ENCODE measurements around the gene JADE1.

- TF ChIP-seq PCBP2 (IDR thresholded peaks at IDR 0.05; ENCODE audit: low read depth, low read length, poor library complexity, severe bottlenecking) (no peak), TRIM28 (IDR thresholded peaks at IDR 0.05) (no peak), MAFK (IDR thresholded peaks at IDR 0.05; ENCODE audit: low read length) (no peak)
These were observed 28.2 kb downstream of the JADE1 start for GRCh38 chr4:128837679-128838078.

Data from K562 (cell line).